ENCODE data around the gene AIRE.

Gene AIRE

DNA sequence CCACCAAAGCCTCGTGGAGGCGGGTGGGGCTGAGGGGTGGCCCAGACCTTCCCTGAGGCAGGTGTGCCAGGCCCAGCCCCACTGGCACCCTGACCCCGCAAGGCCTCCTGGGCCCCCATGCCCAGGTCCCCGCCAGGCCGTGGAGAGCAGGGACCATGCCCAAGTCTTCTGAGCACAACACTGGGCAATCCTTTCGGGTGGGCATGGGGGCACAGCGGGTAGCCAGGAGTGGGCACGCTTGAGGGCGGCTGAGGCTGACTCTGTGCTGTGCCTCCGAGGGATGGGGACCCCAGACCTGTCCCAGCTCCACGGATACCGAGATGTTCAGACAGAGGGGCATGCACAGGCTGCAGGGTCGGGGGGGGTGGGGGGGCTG is 40.6 kb downstream of the AIRE start:
- Histone ChIP-seq H4K91ac (ENCODE audit: low read depth, low read length, poor library complexity) (no peak overlapping the region), H3K27me3 (ENCODE audit: control insufficient read depth in 3 of 3, insufficient read depth in 3 of 3, low read depth in 1 of 3, low read length in 3 of 3) (no peaks in the 10 kb centered on the region), H2BK120ac (ENCODE audit: low read depth, low read length) (no peak overlapping the region), H2BK12ac (ENCODE audit: low read length) (no peak overlapping the region), H3K9ac (ENCODE audit: low read depth, low read length, poor library complexity) (no peak overlapping the region), H3K79me1 (ENCODE audit: low read depth, low read length) (peaks cover 9% of the 10 kb centered on the region), H3K4me1 (ENCODE audit: control insufficient read depth in 2 of 2, insufficient read depth in 1 of 2, low read depth in 1 of 2, low read length in 2 of 2) (peaks cover 0 to 2% of the 10 kb centered on the region in 2 donors), H2BK5ac (ENCODE audit: low read length) (no peak overlapping the region), H2BK15ac (ENCODE audit: low read length) (no peak overlapping the region), H3K4me2 (ENCODE audit: insufficient read depth, low read length, poor library complexity, severe bottlenecking) (no peak overlapping the region), H3K27ac (replicated peaks; ENCODE audit: low read length) (no peak overlapping the region), H3K9me3 (replicated peaks in 1 of 2; ENCODE audit: control insufficient read depth in 2 of 2, insufficient read depth in 1 of 2, low read depth in 1 of 2, low read length in 2 of 2) (no peaks in the 10 kb centered on the region), H3K4me3 (ENCODE audit: low read length in 2 of 2) (no peak overlapping the region), H3K18ac (ENCODE audit: low read length) (no peak overlapping the region), H3K14ac (ENCODE audit: low read length) (no peak overlapping the region), H2AFZ (ENCODE audit: low read length) (no peak overlapping the region), H2AK5ac (ENCODE audit: low read depth, low read length) (no peak overlapping the region), H3K4ac (ENCODE audit: low read length) (no peak overlapping the region), H3K23ac (ENCODE audit: low read depth, low read length, poor library complexity) (no peak overlapping the region), H3K36me3 (replicated peaks in 1 of 2; ENCODE audit: control insufficient read depth in 2 of 2, insufficient read depth in 2 of 2, low read length in 2 of 2) (peaks cover 7 to 61% of the 10 kb centered on the region in 2 donors), H4K8ac (ENCODE audit: low read depth, low read length) (no peak overlapping the region)
- no peak for DNase-seq (ENCODE audit: low spot score)
- WGBS, 2 donors (ENCODE audit: extremely low coverage in 2 of 2, insufficient read length in 2 of 2, insufficient replicate concordance in 1 of 2) = no CpG with 5 or more reads among the region's 13 CpGs

DNA sequence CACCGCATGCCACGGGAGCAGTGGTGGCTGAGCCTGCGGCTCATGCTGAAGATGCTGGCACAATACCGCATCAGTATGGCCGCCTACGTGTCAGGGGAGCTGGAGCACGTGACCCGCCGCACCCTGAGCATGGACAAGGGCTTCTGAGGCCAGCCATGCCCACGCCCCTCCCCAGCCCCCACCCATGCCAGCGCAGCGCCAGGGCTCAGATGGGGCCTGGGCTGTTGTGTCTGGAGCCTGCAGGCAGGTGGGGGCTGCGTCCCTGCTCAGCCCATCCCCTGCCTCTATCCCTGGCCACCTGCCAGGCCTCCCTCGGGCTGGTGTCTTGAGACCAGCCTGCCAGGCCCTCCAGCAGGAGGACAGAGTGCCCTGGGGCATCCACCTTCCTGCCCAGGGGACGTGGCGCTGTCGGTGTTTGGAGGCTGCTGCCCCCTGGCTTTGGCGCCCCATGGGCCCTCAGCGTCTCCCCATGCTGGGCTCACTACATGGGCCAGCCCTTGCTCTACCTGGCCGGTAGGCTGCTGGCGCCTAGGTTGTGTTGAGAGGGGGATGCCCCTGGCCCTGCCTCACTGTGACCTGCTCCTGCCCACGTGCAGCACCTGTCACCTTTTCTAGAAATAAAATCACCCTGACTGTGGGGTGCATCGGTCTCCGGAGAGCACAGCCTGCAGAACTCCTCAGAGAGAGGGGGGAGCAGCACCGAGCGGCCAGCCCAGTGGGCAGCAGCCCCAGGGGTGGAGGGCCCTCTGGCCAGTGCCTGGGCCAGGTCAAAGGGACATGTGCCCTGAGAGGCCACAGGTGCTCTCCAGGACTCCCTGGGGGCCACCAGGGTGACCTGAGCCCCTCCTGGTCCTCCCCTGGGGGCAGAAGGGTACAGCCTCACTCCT is 41.3 kb downstream of the AIRE start:
- H3K23ac ChIP-seq (ENCODE audit: low read depth, low read length, poor library complexity) = peak overlapping the region; percentile 85
- H2BK15ac ChIP-seq (ENCODE audit: low read length) = no peak overlapping the region
- H3K4me3 ChIP-seq (ENCODE audit: low read length in 2 of 2) = no peak overlapping the region
- H3K18ac ChIP-seq (ENCODE audit: low read length) = peak overlapping the region; percentile 48
- peaks cover 0 to 2% of the 10 kb centered on the region in 2 donors for H3K4me1 ChIP-seq (ENCODE audit: control insufficient read depth in 2 of 2, insufficient read depth in 1 of 2, low read depth in 1 of 2, low read length in 2 of 2)
- H4K8ac ChIP-seq (ENCODE audit: low read depth, low read length) = no peak overlapping the region
- H2BK5ac ChIP-seq (ENCODE audit: low read length) = no peak overlapping the region
- no peak overlapping the region for H3K4me2 ChIP-seq (ENCODE audit: insufficient read depth, low read length, poor library complexity, severe bottlenecking)
- peak overlapping the region; percentile 46 for H2AK5ac ChIP-seq (ENCODE audit: low read depth, low read length)
- WGBS, 2 donors (ENCODE audit: extremely low coverage in 2 of 2, insufficient read length in 2 of 2, insufficient replicate concordance in 1 of 2) = no CpG with 5 or more reads among the region's 26 CpGs
- no peak for DNase-seq (ENCODE audit: low spot score)
- H3K27ac ChIP-seq (replicated peaks; ENCODE audit: low read length) = no peak overlapping the region
- H2BK120ac ChIP-seq (ENCODE audit: low read depth, low read length) = peak overlapping the region; percentile 61
- peaks cover 7 to 54% of the 10 kb centered on the region in 2 donors for H3K36me3 ChIP-seq (replicated peaks in 1 of 2; ENCODE audit: control insufficient read depth in 2 of 2, insufficient read depth in 2 of 2, low read length in 2 of 2)
- H3K79me1 ChIP-seq (ENCODE audit: low read depth, low read length) = peaks cover 9% of the 10 kb centered on the region
- peak overlapping the region; percentile 44 for H3K9ac ChIP-seq (ENCODE audit: low read depth, low read length, poor library complexity)
- no peak overlapping the region for H3K4ac ChIP-seq (ENCODE audit: low read length)
- H3K14ac ChIP-seq (ENCODE audit: low read length) = no peak overlapping the region
- H3K9me3 ChIP-seq (replicated peaks in 1 of 2; ENCODE audit: control insufficient read depth in 2 of 2, insufficient read depth in 1 of 2, low read depth in 1 of 2, low read length in 2 of 2) = no peaks in the 10 kb centered on the region
- peak overlapping the region; percentile 41 for H2BK12ac ChIP-seq (ENCODE audit: low read length)
- no peak overlapping the region for H4K91ac ChIP-seq (ENCODE audit: low read depth, low read length, poor library complexity)
- no peak overlapping the region for H2AFZ ChIP-seq (ENCODE audit: low read length)
- no peaks in the 10 kb centered on the region for H3K27me3 ChIP-seq (ENCODE audit: control insufficient read depth in 3 of 3, insufficient read depth in 3 of 3, low read depth in 1 of 3, low read length in 3 of 3)

DNA sequence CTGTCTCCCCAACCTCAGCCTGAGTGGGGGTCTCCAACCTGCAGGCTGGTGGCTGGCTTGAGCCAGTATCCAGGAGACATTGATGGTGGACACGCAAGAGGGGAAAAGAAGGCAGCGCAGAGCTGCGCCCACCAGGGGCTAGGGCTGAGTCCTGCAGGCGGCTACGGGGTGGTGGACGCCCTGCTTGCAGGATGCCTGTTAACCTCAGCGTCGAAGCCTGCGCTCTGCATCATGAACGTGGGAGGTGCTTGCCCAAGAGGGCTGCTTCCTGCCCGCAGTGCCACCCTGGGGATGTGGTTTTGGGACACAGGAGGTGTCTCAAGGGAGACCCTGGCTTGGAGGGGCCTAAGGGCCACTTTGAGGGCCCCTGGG is 41.9 kb downstream of the AIRE start:
- H3K36me3 ChIP-seq (replicated peaks in 1 of 2; ENCODE audit: control insufficient read depth in 2 of 2, insufficient read depth in 2 of 2, low read length in 2 of 2) = peaks cover 11 to 48% of the 10 kb centered on the region in 2 donors
- H4K8ac ChIP-seq (ENCODE audit: low read depth, low read length) = no peak overlapping the region
- no peaks in the 10 kb centered on the region for H3K9me3 ChIP-seq (replicated peaks in 1 of 2; ENCODE audit: control insufficient read depth in 2 of 2, insufficient read depth in 1 of 2, low read depth in 1 of 2, low read length in 2 of 2)
- H2BK15ac ChIP-seq (ENCODE audit: low read length) = no peak overlapping the region
- no peak overlapping the region for H3K27ac ChIP-seq (replicated peaks; ENCODE audit: low read length)
- no peak overlapping the region for H2BK5ac ChIP-seq (ENCODE audit: low read length)
- peak overlapping the region; percentile 61 for H2BK120ac ChIP-seq (ENCODE audit: low read depth, low read length)
- H3K4me3 ChIP-seq (ENCODE audit: low read length in 2 of 2) = no peak overlapping the region
- no peaks in the 10 kb centered on the region for H3K27me3 ChIP-seq (ENCODE audit: control insufficient read depth in 3 of 3, insufficient read depth in 3 of 3, low read depth in 1 of 3, low read length in 3 of 3)
- no peak overlapping the region for H3K18ac ChIP-seq (ENCODE audit: low read length)
- H3K4me2 ChIP-seq (ENCODE audit: insufficient read depth, low read length, poor library complexity, severe bottlenecking) = no peak overlapping the region
- H3K4ac ChIP-seq (ENCODE audit: low read length) = no peak overlapping the region
- H3K4me1 ChIP-seq (ENCODE audit: control insufficient read depth in 2 of 2, insufficient read depth in 1 of 2, low read depth in 1 of 2, low read length in 2 of 2) = peaks cover 0 to 2% of the 10 kb centered on the region in 2 donors
- peaks cover 9% of the 10 kb centered on the region for H3K79me1 ChIP-seq (ENCODE audit: low read depth, low read length)
- WGBS, 2 donors (ENCODE audit: extremely low coverage in 2 of 2, insufficient read length in 2 of 2, insufficient replicate concordance in 1 of 2) = no CpG with 5 or more reads among the region's 11 CpGs
- no peak overlapping the region for H2AK5ac ChIP-seq (ENCODE audit: low read depth, low read length)
- no peak overlapping the region for H2AFZ ChIP-seq (ENCODE audit: low read length)
- no peak overlapping the region for H4K91ac ChIP-seq (ENCODE audit: low read depth, low read length, poor library complexity)
- no peak for DNase-seq (ENCODE audit: low spot score)
- no peak overlapping the region for H3K9ac ChIP-seq (ENCODE audit: low read depth, low read length, poor library complexity)
- H3K14ac ChIP-seq (ENCODE audit: low read length) = no peak overlapping the region
- H3K23ac ChIP-seq (ENCODE audit: low read depth, low read length, poor library complexity) = peak overlapping the region; percentile 96
- H2BK12ac ChIP-seq (ENCODE audit: low read length) = no peak overlapping the region

DNA sequence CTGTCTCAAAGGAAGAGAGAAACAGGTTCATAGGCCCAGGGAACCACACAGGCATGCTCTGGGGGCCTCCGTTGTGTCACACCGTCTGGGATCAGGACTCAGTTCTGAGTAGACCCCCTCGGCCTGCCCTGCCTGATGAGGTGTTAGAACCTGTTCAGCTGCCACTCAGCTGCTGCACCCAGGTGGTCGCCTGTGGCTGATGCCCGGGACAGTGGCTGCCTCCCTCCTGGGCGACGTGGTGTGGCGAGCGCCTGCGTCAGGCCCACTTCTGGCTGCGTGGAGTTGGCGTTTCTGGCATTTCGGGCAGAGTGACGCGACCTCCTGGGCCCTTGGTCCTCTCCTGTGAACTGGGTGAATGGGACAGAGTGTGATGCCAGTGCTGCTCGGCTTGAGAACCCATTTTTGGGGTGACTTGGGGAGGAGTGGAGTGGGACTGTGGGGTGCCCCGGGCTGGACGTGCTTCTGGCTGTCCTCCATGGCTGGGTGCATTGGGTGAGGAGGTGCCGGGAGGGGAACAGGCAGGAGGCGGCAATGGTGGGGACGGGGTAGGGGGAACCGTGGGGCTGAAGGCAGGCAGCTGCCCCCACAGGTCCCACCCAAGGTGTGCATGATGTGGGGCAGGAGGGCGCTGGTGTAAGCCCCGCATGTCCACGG is 42.7 kb downstream of the AIRE start:
- H2BK12ac ChIP-seq (ENCODE audit: low read length) = no peak overlapping the region
- peaks cover 10 to 41% of the 10 kb centered on the region in 2 donors for H3K36me3 ChIP-seq (replicated peaks in 1 of 2; ENCODE audit: control insufficient read depth in 2 of 2, insufficient read depth in 2 of 2, low read length in 2 of 2)
- peaks cover 0 to 2% of the 10 kb centered on the region in 2 donors for H3K4me1 ChIP-seq (ENCODE audit: control insufficient read depth in 2 of 2, insufficient read depth in 1 of 2, low read depth in 1 of 2, low read length in 2 of 2)
- H3K27me3 ChIP-seq (ENCODE audit: control insufficient read depth in 3 of 3, insufficient read depth in 3 of 3, low read depth in 1 of 3, low read length in 3 of 3) = no peaks in the 10 kb centered on the region
- no peak overlapping the region for H3K4me2 ChIP-seq (ENCODE audit: insufficient read depth, low read length, poor library complexity, severe bottlenecking)
- no peak overlapping the region for H2BK5ac ChIP-seq (ENCODE audit: low read length)
- H2AK5ac ChIP-seq (ENCODE audit: low read depth, low read length) = no peak overlapping the region
- H3K4me3 ChIP-seq (ENCODE audit: low read length in 2 of 2) = no peak overlapping the region
- H4K8ac ChIP-seq (ENCODE audit: low read depth, low read length) = no peak overlapping the region
- no peak overlapping the region for H3K4ac ChIP-seq (ENCODE audit: low read length)
- H2BK120ac ChIP-seq (ENCODE audit: low read depth, low read length) = no peak overlapping the region
- no peak for DNase-seq (ENCODE audit: low spot score)
- no CpG with 5 or more reads among the region's 25 CpGs for WGBS, 2 donors (ENCODE audit: extremely low coverage in 2 of 2, insufficient read length in 2 of 2, insufficient replicate concordance in 1 of 2)
- no peak overlapping the region for H4K91ac ChIP-seq (ENCODE audit: low read depth, low read length, poor library complexity)
- no peak overlapping the region for H3K14ac ChIP-seq (ENCODE audit: low read length)
- no peak overlapping the region for H3K9ac ChIP-seq (ENCODE audit: low read depth, low read length, poor library complexity)
- peaks cover 9% of the 10 kb centered on the region for H3K79me1 ChIP-seq (ENCODE audit: low read depth, low read length)
- H2AFZ ChIP-seq (ENCODE audit: low read length) = no peak overlapping the region
- H3K18ac ChIP-seq (ENCODE audit: low read length) = no peak overlapping the region
- H2BK15ac ChIP-seq (ENCODE audit: low read length) = no peak overlapping the region
- no peak overlapping the region for H3K27ac ChIP-seq (replicated peaks; ENCODE audit: low read length)
- no peaks in the 10 kb centered on the region for H3K9me3 ChIP-seq (replicated peaks in 1 of 2; ENCODE audit: control insufficient read depth in 2 of 2, insufficient read depth in 1 of 2, low read depth in 1 of 2, low read length in 2 of 2)
- H3K23ac ChIP-seq (ENCODE audit: low read depth, low read length, poor library complexity) = peak overlapping the region; percentile 97

Data from neuronal stem cell (in vitro differentiated cells).